ENCODE measurements around the gene CARS2. TPM values are rescaled to one million over a fixed set of nuclear protein-coding genes. Genes with fewer than 3 reads are reported as not detected.

The CARS2 gene
- total RNA-seq, 1 donor from 2014 or later = 33.9 TPM

GRCh38 chr13:110593430-110594130 lies 112.3 kb downstream of the CARS2 start:
- DNase-seq (ENCODE audit: low spot score) (no peak), ATAC-seq (peak; percentile 99)

- DNase-seq (ENCODE audit: low spot score) (no peak), ATAC-seq (no peak)
Observed at GRCh38 chr13:110592665-110593064, 113.3 kb downstream of the CARS2 start.

Other genes with a start within 250 kb of the CARS2 start
- gene RAB20, start 144.4 kb downstream of the CARS2 start, total RNA-seq = 12.3 TPM
- 34.4 TPM for gene NAXD, start 90.6 kb downstream of the CARS2 start, total RNA-seq
- gene ING1, start 7.6 kb upstream of the CARS2 start, total RNA-seq = 15.2 TPM
- 45.2 TPM for gene ANKRD10, start 209.0 kb upstream of the CARS2 start, total RNA-seq

All from left lobe of liver (tissue), 2 donors.